NCI-H748 (cell line): ENCODE data around the gene IER5L.
"Not testable (repeated sequence)": the region's sequence is repeated elsewhere in the genome, so short reads cannot be mapped to it uniquely, and the experiment has no call there.

Experiments
- DNase-seq: peaks from one replicate; lab custom pipeline; 2025; ENCODE audit not compliant: unreplicated experiment; lab: John Stamatoyannopoulos, UW

The IER5L gene

GRCh38 chr9:129203556-129203909 is 25.5 kb upstream of the IER5L start:
- no peak for DNase-seq

- peak; percentile 74 for DNase-seq
Observed at GRCh38 chr9:129202613-129203555, 24.8 kb upstream of the IER5L start.

GRCh38 chr9:129201866-129202265 is 23.8 kb upstream of the IER5L start:
- no peak for DNase-seq

GRCh38 chr9:129201289-129201688 is 23.2 kb upstream of the IER5L start:
- no peak for DNase-seq

- DNase-seq, result no peak
Observed at GRCh38 chr9:129200255-129200654, 22.2 kb upstream of the IER5L start.

GRCh38 chr9:129199044-129199435 is 21.0 kb upstream of the IER5L start:
- no peak for DNase-seq

- no peak for DNase-seq
Observed at GRCh38 chr9:129198319-129199043, 20.4 kb upstream of the IER5L start.

- DNase-seq, result no peak
Observed at GRCh38 chr9:129197978-129198318, 19.9 kb upstream of the IER5L start.

GRCh38 chr9:129197045-129197444 is 19.0 kb upstream of the IER5L start:
- not testable (repeated sequence) for DNase-seq

GRCh38 chr9:129195606-129196005 is 17.5 kb upstream of the IER5L start:
- DNase-seq, result no peak

GRCh38 chr9:129194221-129194620 is 16.2 kb upstream of the IER5L start:
- DNase-seq, result no peak

- no peak for DNase-seq
Observed at GRCh38 chr9:129193655-129194054, 15.6 kb upstream of the IER5L start.

- DNase-seq, result no peak
Observed at GRCh38 chr9:129191234-129191633, 13.2 kb upstream of the IER5L start.

- DNase-seq, result not testable (repeated sequence)
Observed at GRCh38 chr9:129189971-129190370, 11.9 kb upstream of the IER5L start.

GRCh38 chr9:129187042-129187441 is 9.0 kb upstream of the IER5L start:
- no peak for DNase-seq

- no peak for DNase-seq
Observed at GRCh38 chr9:129185991-129186390, 7.9 kb upstream of the IER5L start.

GRCh38 chr9:129185402-129185801 is 7.3 kb upstream of the IER5L start:
- no peak for DNase-seq

GRCh38 chr9:129184596-129185122 is 6.6 kb upstream of the IER5L start:
- no peak for DNase-seq

- no peak for DNase-seq
Observed at GRCh38 chr9:129184219-129184524, 6.1 kb upstream of the IER5L start.

GRCh38 chr9:129183495-129184218 is 5.6 kb upstream of the IER5L start:
- DNase-seq, result no peak

- DNase-seq, result peak; percentile 27
Observed at GRCh38 chr9:129182625-129183494, 4.8 kb upstream of the IER5L start.
